Gastrocnemius medialis (tissue), 4 donors: ENCODE data around the gene AP1AR.

Experiments
- CTCF ChIP-seq, 5 experiments: fragments of 450-650 bp in 3 of 5; fragments of 200-600 bp in 2 of 5; sonication (generic) in 2 of 5; IDR thresholded peaks in 4 of 5; conservative IDR thresholded peaks in 1 of 5; 1 replicate in 4 of 5; 2 replicates in 1 of 5; pipeline ENCODE4 v1.5.1; 2016 to 2019; ENCODE audit warnings: antibody characterized with exemption in 5 of 5, mild to moderate bottlenecking in 3 of 5, moderate library complexity in 3 of 5
- POLR2A ChIP-seq, 2 donors: fragments of 450-650 bp; IDR thresholded peaks; one replicate each; pipeline ENCODE4 v1.6.1; 2017; ENCODE audit warnings: antibody characterized with exemption in 2 of 2, mild to moderate bottlenecking in 2 of 2, moderate library complexity in 2 of 2

GRCh38 chr4:112213856-112214255 lies 17.7 kb upstream of the AP1AR start:
- no peak for TF ChIP-seq CTCF (IDR thresholded peaks at IDR 0.05 in 4 of 5, conservative IDR thresholded peaks at IDR 0.05 in 1 of 5)
- TF ChIP-seq POLR2A (IDR thresholded peaks at IDR 0.05): no peak
